SK-N-SH (cell line): Measurements from ENCODE around the gene KMO. TPM values are rescaled to one million over a fixed set of nuclear protein-coding genes. Genes with fewer than 3 reads are reported as not detected.

Source experiments
- CTCF ChIA-PET: fragments of 300-600, 350-600 bp; formaldehyde crosslinking; extraction: SDS; loops from one replicate; lab custom pipeline; 2021; lab: Yijun Ruan, JAX
- POLR2A ChIA-PET: fragments of 350-600 bp; sonication (Branson Sonifier 250); formaldehyde crosslinking; extraction: SDS; loops from one replicate; lab custom pipeline; 2020; ENCODE audit warnings: antibody characterized with exemption, inconsistent platforms; lab: Yijun Ruan, JAX
- DNase-seq: peaks from one replicate; pipeline ENCODE4 v3.0.0; 2012
- H2AFZ ChIP-seq: fragments of 200-600 bp; sonication (generic); 2 replicates; pipeline ENCODE4 v1.8.1; 2016; ENCODE audit warnings: antibody characterized with exemption, mild to moderate bottlenecking, low read depth
- H3F3A ChIP-seq: fragments of 200-600 bp; sonication (generic); replicated peaks from 2 replicates; pipeline ENCODE3; 2016; ENCODE audit warnings: antibody characterized with exemption, mild to moderate bottlenecking; ENCODE audit not compliant: insufficient read depth
- H3K27ac ChIP-seq, 2 experiments: fragments of 200-500 bp in 1 of 2; fragments of 200-600 bp in 1 of 2; sonication (Bioruptor generic) in 1 of 2; sonication (generic), shearing (Covaris generic) in 1 of 2; 2 replicates each; pipeline versions ENCODE4 v1.5.1 to v1.6.1; 2014 to 2016; ENCODE audit warnings: low read depth in 2 of 2, inconsistent platforms in 1 of 2, low read length in 1 of 2, mild to moderate bottlenecking in 1 of 2, mixed read lengths in 1 of 2
- H3K27me3 ChIP-seq: fragments of 200-600 bp; sonication (generic), shearing (Covaris generic); 2 replicates; pipeline ENCODE4 v1.6.1; 2016; ENCODE audit warnings: mixed run types; ENCODE audit not compliant: insufficient read depth
- H3K36me3 ChIP-seq, 2 experiments: fragments of 200-500 bp in 1 of 2; fragments of 200-600 bp in 1 of 2; sonication (Bioruptor generic) in 1 of 2; sonication (generic) in 1 of 2; replicated peaks in 1 of 2; 2 replicates each; pipeline versions ENCODE3 to v1.5.1; 2014 to 2016; ENCODE audit warnings: low read length in 1 of 2, mild to moderate bottlenecking in 1 of 2; ENCODE audit not compliant: insufficient read depth in 2 of 2, control insufficient read depth in 1 of 2
- H3K4me1 ChIP-seq, 2 experiments: fragments of 200-500 bp in 1 of 2; fragments of 200-600 bp in 1 of 2; sonication (Bioruptor generic) in 1 of 2; sonication (generic), shearing (Covaris generic) in 1 of 2; 2 replicates each; pipeline versions ENCODE4 v1.5.1 to v1.6.1; 2014 to 2016; ENCODE audit warnings: low read depth in 1 of 2, low read length in 1 of 2, mixed run types in 1 of 2; ENCODE audit not compliant: insufficient read depth in 2 of 2, control insufficient read depth in 1 of 2
- H3K4me2 ChIP-seq: fragments of 200-600 bp; sonication (generic), shearing (Covaris generic); 2 replicates; pipeline ENCODE4 v1.6.1; 2017; ENCODE audit warnings: mixed run types
- H3K4me3 ChIP-seq, 2 experiments: fragments of 200-500 bp in 1 of 2; fragments of 200-600 bp in 1 of 2; sonication (Bioruptor generic) in 1 of 2; sonication (generic), shearing (Covaris generic) in 1 of 2; 2 replicates each; pipeline versions ENCODE4 v1.5.1 to v1.8.1; 2014 to 2016; ENCODE audit warnings: low read depth in 2 of 2, inconsistent platforms in 1 of 2, low read length in 1 of 2, mild to moderate bottlenecking in 1 of 2, mixed read lengths in 1 of 2, moderate library complexity in 1 of 2
- H3K79me2 ChIP-seq: fragments of 200-600 bp; sonication (generic); 2 replicates; pipeline ENCODE4 v1.8.1; 2017; ENCODE audit warnings: mild to moderate bottlenecking; ENCODE audit not compliant: insufficient read depth
- H3K9ac ChIP-seq: fragments of 200-600 bp; sonication (generic); 2 replicates; pipeline ENCODE4 v1.6.1; 2017; ENCODE audit warnings: mixed run types
- H3K9me2 ChIP-seq: fragments of 200-600 bp; sonication (generic); 2 replicates; pipeline ENCODE4 v1.6.1; 2017; ENCODE audit warnings: mixed run types
- H3K9me3 ChIP-seq: fragments of 200-600 bp; sonication (generic); 2 replicates; pipeline ENCODE4 v1.6.1; 2017; ENCODE audit warnings: mixed run types, mild to moderate bottlenecking, moderate library complexity
- H4K20me1 ChIP-seq: fragments of 200-600 bp; sonication (generic); 2 replicates; pipeline ENCODE4 v1.6.1; 2017; ENCODE audit warnings: mild to moderate bottlenecking, mixed run types; ENCODE audit not compliant: insufficient read depth
- CTCF ChIP-seq: fragments of 200-600 bp; sonication (generic); IDR thresholded peaks from 2 replicates; pipeline ENCODE4 v1.6.1; 2017; ENCODE audit warnings: antibody characterized with exemption, mild to moderate bottlenecking, moderate library complexity
- EZH2phosphoT487 ChIP-seq: fragments of 200-600 bp; sonication (generic); IDR thresholded peaks from 2 replicates; pipeline ENCODE4 v1.6.1; 2017; ENCODE audit warnings: low read depth, mixed run types, mild to moderate bottlenecking, antibody characterized with exemption, moderate library complexity, borderline replicate concordance
- JUND ChIP-seq: IDR thresholded peaks from 2 replicates; pipeline ENCODE4 v1.4.0; 2012
- MXI1 ChIP-seq: IDR thresholded peaks from 2 replicates; pipeline ENCODE4 v1.6.1; 2012; ENCODE audit warnings: mild to moderate bottlenecking, low read depth, low read length, improper control_type of control experiment
- NFIC ChIP-seq: IDR thresholded peaks from 2 replicates; pipeline ENCODE4 v1.4.0; 2012; ENCODE audit warnings: borderline replicate concordance
- PBX3 ChIP-seq: IDR thresholded peaks from 2 replicates; pipeline ENCODE4; 2012
- RAD21 ChIP-seq: IDR thresholded peaks from 2 replicates; pipeline ENCODE4 v1.6.1; 2012; ENCODE audit warnings: mild to moderate bottlenecking, low read length
- RCOR1 ChIP-seq: fragments of 150-350 bp; IDR thresholded peaks from 2 replicates; pipeline ENCODE4 v1.6.1; 2017; ENCODE audit warnings: antibody characterized with exemption, low read length
- SIN3A ChIP-seq: IDR thresholded peaks from 2 replicates; pipeline ENCODE4 v1.6.1; 2012; ENCODE audit warnings: low read depth, mild to moderate bottlenecking, low read length, moderate library complexity, borderline replicate concordance
- TCF12 ChIP-seq: IDR thresholded peaks from 2 replicates; pipeline ENCODE4 v1.4.0; 2012
- TEAD4 ChIP-seq: IDR thresholded peaks from 2 replicates; pipeline ENCODE4 v1.4.0; 2012; ENCODE audit warnings: mild to moderate bottlenecking, borderline replicate concordance; ENCODE audit not compliant: insufficient read depth
- USF1 ChIP-seq: IDR thresholded peaks from 2 replicates; pipeline ENCODE4 v1.4.0; 2012; ENCODE audit warnings: low read depth, borderline replicate concordance
- ZBTB33 ChIP-seq: IDR thresholded peaks from 2 replicates; pipeline ENCODE4 v1.4.0; 2012; ENCODE audit warnings: low read depth, borderline replicate concordance
- WGBS: methylation state at CpG from one replicate; pipeline ENCODE4 v1.1.6; 2017; ENCODE audit warnings: low lambda C conversion rate; 5-methylcytosine and 5-hydroxymethylcytosine counted together
- polyA plus RNA-seq, 3 experiments: library from polyadenylated mRNA; depleted of rRNA; stranded (reverse); fragments of >200 nt; gene quantifications; 2 replicates each; pipeline ENCODE4 v1.2.3, GENCODE V29; 2012

KMO gene
- polyA plus RNA-seq, 1 of the 3 experiments (the other 2 are of a cell fraction): not detected

GRCh38 chr1:241631674-241632073 lies 99.5 kb downstream of the KMO start (continued):
- TF ChIP-seq CTCF (no peak), JUND (no peak), TEAD4 (no peak), RCOR1 (no peak), PBX3 (no peak)
- TF ChIP-seq, all 33 proteins: peak for 0

GRCh38 chr1:241632987-241633386 lies 100.8 kb downstream of the KMO start:
- H3K9me2 ChIP-seq: no peaks in the 10 kb centered on the region; the same call in 1 of the 2 replicates
- no peaks in the 10 kb centered on the region for H4K20me1 ChIP-seq
- H3F3A ChIP-seq: peaks cover 7% of the 10 kb centered on the region
- H3K9ac ChIP-seq: no peak overlapping the region
- no peak overlapping the region for H3K4me3 ChIP-seq
- H3K27me3 ChIP-seq: no peaks in the 10 kb centered on the region
- ChIA-PET CTCF (interaction anchor here (0.8 to 1.9 kb wide), 3 partner anchors 21 to 201 kb away, joined by 3 to 4 read pairs (median 4); no protein-coding TSS in a partner anchor), POLR2A (no interaction called here)
- H3K9me3 ChIP-seq: no peaks in the 10 kb centered on the region
- H3K79me2 ChIP-seq: peaks cover 20% of the 10 kb centered on the region
- no peak for TF ChIP-seq USF1
- TF ChIP-seq TCF12: no peak
- no peak for TF ChIP-seq SIN3A
- TF ChIP-seq MXI1: no peak
- TF ChIP-seq NFIC: no peak
- TF ChIP-seq ZBTB33: no peak
- TF ChIP-seq EZH2phosphoT487: no peak
- TF ChIP-seq RAD21: no peak
- no peak for TF ChIP-seq CTCF
- TF ChIP-seq RCOR1: no peak
- H2AFZ ChIP-seq: no peak overlapping the region
- H3K36me3 ChIP-seq: peaks cover 24 to 35% of the 10 kb centered on the region in 2 experiments
- H3K4me1 ChIP-seq: peaks cover 10 to 13% of the 10 kb centered on the region in 2 experiments
- H3K27ac ChIP-seq: no peak overlapping the region
- H3K4me2 ChIP-seq: no peak overlapping the region
- DNase-seq: no peak
- WGBS: 93% methylated on average over 3 of the region's 3 CpGs
